NCI-H82 treated with DMSO at 0.1 percent for 48 hours (cell line): ENCODE measurements around the gene NQO1.
"Not testable (repeated sequence)": the region's sequence is repeated elsewhere in the genome, so short reads cannot be mapped to it uniquely, and the experiment has no call there.

Experiments used
- DNase-seq: peaks from one replicate; lab custom pipeline; 2025; ENCODE audit not compliant: unreplicated experiment; lab: John Stamatoyannopoulos, UW

The NQO1 gene

GRCh38 chr16:69744363-69745231, 18.2 kb upstream of the NQO1 start:
- no peak for DNase-seq

- no peak for DNase-seq
Observed at GRCh38 chr16:69741951-69742904, 15.9 kb upstream of the NQO1 start.

GRCh38 chr16:69741519-69741918, 15.2 kb upstream of the NQO1 start:
- DNase-seq: no peak

GRCh38 chr16:69732101-69732500, 5.7 kb upstream of the NQO1 start:
- DNase-seq: no peak

GRCh38 chr16:69731280-69731679, 4.9 kb upstream of the NQO1 start:
- not testable (repeated sequence) for DNase-seq

GRCh38 chr16:69729030-69729429, 2.7 kb upstream of the NQO1 start:
- not testable (repeated sequence) for DNase-seq

GRCh38 chr16:69727916-69728270, 1.5 kb upstream of the NQO1 start:
- DNase-seq: no peak

- DNase-seq: no peak
Observed at GRCh38 chr16:69725480-69726312, 664 bp downstream of the NQO1 start.

GRCh38 chr16:69724981-69725479, 1.3 kb downstream of the NQO1 start:
- no peak for DNase-seq

- DNase-seq: no peak
Observed at GRCh38 chr16:69724414-69724873, 1.9 kb downstream of the NQO1 start.

- no peak for DNase-seq
Observed at GRCh38 chr16:69721441-69721957, 4.9 kb downstream of the NQO1 start.

- no peak for DNase-seq
Observed at GRCh38 chr16:69720822-69721430, 5.4 kb downstream of the NQO1 start.

GRCh38 chr16:69718111-69718764, 8.1 kb downstream of the NQO1 start:
- DNase-seq: no peak

GRCh38 chr16:69717066-69717465, 9.3 kb downstream of the NQO1 start:
- no peak for DNase-seq

- no peak for DNase-seq
Observed at GRCh38 chr16:69712914-69713581, 13.3 kb downstream of the NQO1 start.

- DNase-seq: no peak
Observed at GRCh38 chr16:69712277-69712676, 14.1 kb downstream of the NQO1 start.

- DNase-seq: no peak
Observed at GRCh38 chr16:69711115-69711740, 15.1 kb downstream of the NQO1 start.

- DNase-seq: peak; percentile 34
Observed at GRCh38 chr16:69709456-69710084, 16.8 kb downstream of the NQO1 start.
